H1 (cell line): ENCODE results near the gene ALG9. TPM values are rescaled to one million over a fixed set of nuclear protein-coding genes. Genes with fewer than 3 reads are reported as not detected.

ENCODE experiments used
- CTCF ChIA-PET: fragments of 300-600 bp; sonication (Branson Sonifier 250); formaldehyde crosslinking; loops from one replicate; lab custom pipeline; 2021; ENCODE audit not compliant: partially characterized antibody; lab: Charles Lee
- POLR2A ChIA-PET: fragments of 300-600 bp; sonication (Branson Sonifier 250); formaldehyde crosslinking; loops from one replicate; lab custom pipeline; 2021; ENCODE audit warnings: inconsistent platforms; ENCODE audit not compliant: partially characterized antibody; lab: Charles Lee
- DNase-seq, 2 experiments: peaks; one replicate each; pipeline versions ENCODE4 v3.0.0 to v3.0.0-alpha.2; 2010 to 2022; ENCODE audit warnings: low spot score in 2 of 2, low read depth in 1 of 2, mixed read lengths in 1 of 2
- FAIRE-seq: peaks from 2 replicates; lab custom pipeline; 2011; peaks lifted over from hg19 to GRCh38; lab: Jason Lieb, UNC
- H2AFZ ChIP-seq: 2 replicates; pipeline ENCODE4 v1.8.1; 2012; ENCODE audit warnings: low read length, inconsistent platforms
- H2AK5ac ChIP-seq: 2 replicates; pipeline ENCODE4 v1.6.1; 2013; ENCODE audit warnings: low read depth, low read length
- H2BK120ac ChIP-seq: replicated peaks from 2 replicates; pipeline ENCODE3; 2013; ENCODE audit warnings: low read depth, low read length, inconsistent platforms
- H2BK12ac ChIP-seq: 2 replicates; pipeline ENCODE4 v1.6.1; 2013; ENCODE audit warnings: low read depth, low read length
- H2BK15ac ChIP-seq: 2 replicates; pipeline ENCODE4 v1.6.1; 2013; ENCODE audit warnings: low read length
- H2BK20ac ChIP-seq: 2 replicates; pipeline ENCODE4 v1.6.1; 2013; ENCODE audit warnings: low read length
- H2BK5ac ChIP-seq: 2 replicates; pipeline ENCODE4 v1.6.1; 2013; ENCODE audit warnings: low read depth, low read length
- H3K14ac ChIP-seq: 2 replicates; pipeline ENCODE4 v1.6.1; 2013; ENCODE audit warnings: inconsistent platforms; ENCODE audit not compliant: insufficient read length
- H3K18ac ChIP-seq: 2 replicates; pipeline ENCODE4 v1.6.1; 2013; ENCODE audit warnings: low read length; ENCODE audit errors: extremely low read depth
- H3K23ac ChIP-seq: 2 replicates; pipeline ENCODE4 v1.6.1; 2013; ENCODE audit warnings: inconsistent platforms; ENCODE audit not compliant: insufficient read length
- H3K23me2 ChIP-seq: 2 replicates; pipeline ENCODE4 v1.6.1; 2013; ENCODE audit warnings: low read depth, low read length
- H3K27ac ChIP-seq: 2 replicates; pipeline ENCODE4 v1.6.1; 2011; ENCODE audit warnings: low read depth, low read length, inconsistent platforms
- H3K27me3 ChIP-seq, 4 experiments: replicated peaks in 1 of 4; 1 replicate in 1 of 4; 2 replicates in 3 of 4; pipeline versions ENCODE4 v1.6.1 to v1.8.1; 2011 to 2013; ENCODE audit warnings: low read length in 3 of 4, mild to moderate bottlenecking in 3 of 4, inconsistent platforms in 2 of 4, mixed read lengths in 2 of 4, moderate library complexity in 1 of 4; ENCODE audit not compliant: control insufficient read depth in 3 of 4, insufficient read depth in 3 of 4; ENCODE audit errors: extremely low read depth in 1 of 4
- H3K36me3 ChIP-seq, 4 experiments: 2 replicates each; pipeline versions ENCODE4 v1.6.1 to v1.8.1; 2011 to 2013; ENCODE audit warnings: mild to moderate bottlenecking in 4 of 4, low read length in 3 of 4, moderate library complexity in 2 of 4, control low read depth in 1 of 4, inconsistent platforms in 1 of 4; ENCODE audit not compliant: insufficient read depth in 4 of 4, control insufficient read depth in 2 of 4
- H3K4ac ChIP-seq: replicated peaks from 2 replicates; pipeline ENCODE3; 2013; ENCODE audit warnings: low read length, low read depth, mixed read lengths, inconsistent platforms; ENCODE audit not compliant: insufficient read length
- H3K4me1 ChIP-seq, 4 experiments: replicated peaks in 1 of 4; 1 replicate in 1 of 4; 2 replicates in 3 of 4; pipeline versions ENCODE4 v1.6.1 to v1.8.1; 2011 to 2013; ENCODE audit warnings: low read length in 3 of 4, inconsistent platforms in 2 of 4, mixed read lengths in 1 of 4; ENCODE audit not compliant: insufficient read depth in 4 of 4, control insufficient read depth in 3 of 4
- H3K4me2 ChIP-seq, 2 experiments: 2 replicates each; pipeline versions ENCODE4 v1.6.1 to v1.8.1; 2011 to 2013; ENCODE audit warnings: low read depth in 2 of 2, low read length in 2 of 2, control low read depth in 1 of 2, inconsistent platforms in 1 of 2, mild to moderate bottlenecking in 1 of 2; ENCODE audit not compliant: insufficient read depth in 1 of 2
- H3K4me3 ChIP-seq, 4 experiments: fragments of 200-600, 300-600 bp in 1 of 4; sonication (generic), shearing (Covaris generic), sonication (Bioruptor Twin) in 1 of 4; 2 replicates each; pipeline versions ENCODE4 v1.5.1 to v1.8.1; 2011 to 2016; ENCODE audit warnings: low read length in 4 of 4, low read depth in 3 of 4, control low read depth in 2 of 4, inconsistent platforms in 2 of 4, mild to moderate bottlenecking in 2 of 4, mixed read lengths in 1 of 4, moderate library complexity in 1 of 4; ENCODE audit not compliant: insufficient read depth in 2 of 4; ENCODE audit errors: extremely low read depth in 1 of 4
- H3K56ac ChIP-seq: replicated peaks from 2 replicates; pipeline ENCODE3; 2013; ENCODE audit warnings: low read depth, mild to moderate bottlenecking, mixed read lengths, low read length, inconsistent platforms; ENCODE audit not compliant: insufficient read length
- H3K79me1 ChIP-seq: 2 replicates; pipeline ENCODE4 v1.6.1; 2013; ENCODE audit warnings: low read depth, low read length, control low read depth
- H3K79me2 ChIP-seq, 2 experiments: 2 replicates each; pipeline versions ENCODE4 v1.6.1 to v1.8.1; 2012 to 2013; ENCODE audit warnings: low read length in 2 of 2, mild to moderate bottlenecking in 2 of 2, inconsistent platforms in 1 of 2; ENCODE audit not compliant: insufficient read depth in 2 of 2, control insufficient read depth in 1 of 2
- H3K9ac ChIP-seq, 4 experiments: replicated peaks in 1 of 4; 1 replicate in 1 of 4; 2 replicates in 3 of 4; pipeline versions ENCODE4 v1.6.1 to v1.8.1; 2011 to 2013; ENCODE audit warnings: low read depth in 3 of 4, low read length in 3 of 4, control low read depth in 2 of 4, mild to moderate bottlenecking in 2 of 4, moderate library complexity in 2 of 4, inconsistent platforms in 1 of 4; ENCODE audit errors: extremely low read depth in 1 of 4
- H3K9me3 ChIP-seq, 2 experiments: 2 replicates each; pipeline versions ENCODE4 v1.6.1 to v1.8.1; 2012 to 2013; ENCODE audit warnings: mild to moderate bottlenecking in 2 of 2, moderate library complexity in 2 of 2, control low read depth in 1 of 2, inconsistent platforms in 1 of 2, low read depth in 1 of 2, low read length in 1 of 2, mixed read lengths in 1 of 2; ENCODE audit not compliant: insufficient read depth in 2 of 2
- H4K20me1 ChIP-seq, 2 experiments: replicated peaks in 1 of 2; 2 replicates each; pipeline versions ENCODE3 to v1.8.1; 2011 to 2013; ENCODE audit warnings: inconsistent platforms in 2 of 2, low read length in 2 of 2, mild to moderate bottlenecking in 1 of 2; ENCODE audit not compliant: insufficient read depth in 2 of 2, control insufficient read depth in 1 of 2
- H4K5ac ChIP-seq: 2 replicates; pipeline ENCODE4 v1.6.1; 2013; ENCODE audit warnings: low read length, low read depth, mixed read lengths, inconsistent platforms; ENCODE audit not compliant: insufficient read length
- H4K8ac ChIP-seq: 2 replicates; pipeline ENCODE4 v1.8.0; 2013; ENCODE audit warnings: mild to moderate bottlenecking, moderate library complexity, low read length, inconsistent platforms; ENCODE audit not compliant: insufficient read depth; ENCODE audit errors: extremely low read depth
- H4K91ac ChIP-seq: replicated peaks from 2 replicates; pipeline ENCODE3; 2013; ENCODE audit warnings: low read length, mixed read lengths, inconsistent platforms; ENCODE audit not compliant: insufficient read length
- ATF3 ChIP-seq: IDR thresholded peaks from 2 replicates; pipeline ENCODE4 v1.6.1; 2011; ENCODE audit warnings: low read depth, mild to moderate bottlenecking, low read length; ENCODE audit not compliant: insufficient read depth
- BCL11A ChIP-seq, 2 experiments: IDR thresholded peaks; one replicate each; pipeline ENCODE4 v1.6.1; 2011; ENCODE audit warnings: low read depth in 2 of 2, low read length in 2 of 2, mild to moderate bottlenecking in 2 of 2
- CBX8 ChIP-seq: fragments of 300-800, 300-1000 bp; sonication (generic); IDR thresholded peaks from 2 replicates; pipeline ENCODE4 v1.7.1; 2016; ENCODE audit warnings: low read depth, low read length, borderline replicate concordance
- CREB1 ChIP-seq: IDR thresholded peaks from 2 replicates; pipeline ENCODE4 v1.6.1; 2012; ENCODE audit warnings: inconsistent platforms
- EGR1 ChIP-seq: IDR thresholded peaks from 2 replicates; pipeline ENCODE4 v1.6.1; 2011; ENCODE audit warnings: low read depth, low read length, borderline replicate concordance
- GABPA ChIP-seq: IDR thresholded peaks from 2 replicates; pipeline ENCODE4 v1.6.1; 2011; ENCODE audit warnings: mild to moderate bottlenecking, low read length, moderate library complexity, borderline replicate concordance; ENCODE audit not compliant: insufficient read depth
- GTF2F1 ChIP-seq: IDR thresholded peaks from 2 replicates; pipeline ENCODE4 v1.6.1; 2012; ENCODE audit warnings: low read depth, low read length, improper control_type of control experiment, borderline replicate concordance
- HDAC6 ChIP-seq: IDR thresholded peaks from one replicate; pipeline ENCODE4 v1.7.1; 2012; ENCODE audit warnings: low read depth, mild to moderate bottlenecking, inconsistent platforms, low read length, moderate library complexity
- POLR2A ChIP-seq, 2 experiments: IDR thresholded peaks; 1 replicate in 1 of 2; 2 replicates in 1 of 2; pipeline ENCODE4 v1.6.1; 2011; ENCODE audit warnings: low read depth in 2 of 2, low read length in 2 of 2, mild to moderate bottlenecking in 2 of 2; ENCODE audit errors: control extremely low read depth in 1 of 2
- POU5F1 ChIP-seq: IDR thresholded peaks from 2 replicates; pipeline ENCODE4 v1.6.1; 2011; ENCODE audit warnings: low read depth, mild to moderate bottlenecking, low read length, moderate library complexity
- RXRA ChIP-seq: IDR thresholded peaks from 2 replicates; pipeline ENCODE4 v1.6.1; 2011; ENCODE audit warnings: low read depth, mild to moderate bottlenecking, low read length, moderate library complexity; ENCODE audit not compliant: insufficient read depth
- SAP30 ChIP-seq: fragments of 300-600 bp; sonication (generic); IDR thresholded peaks from 2 replicates; pipeline ENCODE4 v1.7.1; 2012; ENCODE audit warnings: low read length, moderate library complexity, mild to moderate bottlenecking, inconsistent platforms; ENCODE audit not compliant: insufficient read depth, insufficient replicate concordance
- SP1 ChIP-seq: IDR thresholded peaks from 2 replicates; pipeline ENCODE4 v1.6.1; 2011; ENCODE audit warnings: low read depth, low read length
- TAF1 ChIP-seq: IDR thresholded peaks from 2 replicates; pipeline ENCODE4 v1.6.1; 2011; ENCODE audit warnings: mild to moderate bottlenecking, low read depth, low read length
- WGBS, 2 experiments: shearing (Covaris generic) in 1 of 2; methylation state at CpG; one replicate each; pipeline versions ENCODE4 v1.1.6 to v1.1.7; 2013 to 2015; ENCODE audit warnings: low lambda C conversion rate in 2 of 2, mixed read lengths in 2 of 2, inconsistent platforms in 1 of 2, low coverage in 1 of 2, missing lambda C conversion rate in 1 of 2; ENCODE audit not compliant: insufficient replicate concordance in 2 of 2, insufficient coverage in 1 of 2, insufficient read length in 1 of 2; ENCODE audit errors: extremely low coverage in 1 of 2, missing lambda C conversion rate in 1 of 2; 5-methylcytosine and 5-hydroxymethylcytosine counted together
- polyA plus RNA-seq, 7 experiments: library from polyadenylated mRNA; depleted of rRNA in 3 of 7; stranded (reverse) in 5 of 7; unstranded in 2 of 7; fragments of >200 nt in 5 of 7; fragments of 200-250 nt in 2 of 7; gene quantifications; 1 replicate in 5 of 7; 2 replicates in 1 of 7; 4 replicates in 1 of 7; pipeline versions ENCODE4 v1.2.1 to v1.2.3, GENCODE V29; 2011 to 2013; ENCODE audit warnings: missing spikeins in 2 of 7, mixed read lengths in 2 of 7
- total RNA-seq: library from RNA; stranded (reverse); fragmentation: NEBNext Ultra II Directional; extraction: Animal tissue kit (Norgen Biotek cat#: 25700); gene quantifications from 2 replicates; pipeline ENCODE4 v1.2.1, GENCODE V29; 2021

Gene ALG9
- total and polyA plus RNA-seq, 2 of the 8 experiments (the other 6 are each of a cell fraction or from before 2014, with no cell fraction given), result 23.5 to 24.5 TPM

DNA sequence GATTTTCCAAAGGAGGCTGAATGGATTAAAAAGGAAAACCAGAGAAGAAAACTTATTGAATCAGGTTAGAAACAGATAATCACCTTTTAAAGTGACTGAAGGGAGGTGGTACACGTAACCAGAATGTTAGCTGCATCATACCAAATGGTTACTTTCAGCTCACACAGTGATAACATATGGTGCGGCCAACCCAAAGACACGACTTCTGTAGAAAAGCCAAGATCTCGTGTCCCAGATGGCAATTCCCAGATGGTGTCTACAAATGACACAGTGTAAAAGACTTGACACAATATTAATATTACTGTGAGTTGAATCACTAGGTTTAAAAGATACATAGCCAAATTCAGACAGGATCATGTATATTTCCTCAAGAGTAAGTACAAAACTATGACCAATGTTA is 110.3 kb downstream of the ALG9 start:
- H3K4me1 ChIP-seq, result peaks cover 0 to 4% (median 2%) of the 10 kb centered on the region in 4 experiments; a peak in 3 of 7 replicates
- no peak overlapping the region for H3K9ac ChIP-seq
- no peak overlapping the region for H2BK120ac ChIP-seq
- H3K9me3 ChIP-seq, result no peaks in the 10 kb centered on the region
- H3K14ac ChIP-seq, result no peak overlapping the region
- POLR2A ChIA-PET, result interaction anchor here (0.9 to 3.0 kb wide), 2 partner anchors 18 to 23 kb away, joined by 3 to 8 read pairs; no protein-coding TSS in a partner anchor
- no peaks in the 10 kb centered on the region for H3K27me3 ChIP-seq
- peaks cover 2 to 60% (median 39%) of the 10 kb centered on the region in 4 experiments for H3K36me3 ChIP-seq
- H2AK5ac ChIP-seq, result no peak overlapping the region
- H2AFZ ChIP-seq, result no peak overlapping the region
- H4K20me1 ChIP-seq, result peaks cover 2 to 3% of the 10 kb centered on the region in 2 experiments
- H2BK15ac ChIP-seq, result no peak overlapping the region
- no peak overlapping the region for H4K8ac ChIP-seq
- FAIRE-seq, result no peak
- H2BK20ac ChIP-seq, result no peak overlapping the region
- no peak overlapping the region for H2BK12ac ChIP-seq
- no peak overlapping the region for H3K23ac ChIP-seq
- no peak overlapping the region for H4K5ac ChIP-seq
- no peak overlapping the region for H3K4me3 ChIP-seq
- no peak for TF ChIP-seq EGR1
- no peak for TF ChIP-seq TAF1
- no peak for TF ChIP-seq GTF2F1
- TF ChIP-seq CREB1, result no peak
- no peak for TF ChIP-seq SP1
- TF ChIP-seq HDAC6, result no peak
- no peak for TF ChIP-seq POLR2A (IDR thresholded peaks at IDR 0.05; ENCODE audit: control extremely low read depth in 1 of 2, low read depth in 2 of 2, low read length in 2 of 2)
- no peak for TF ChIP-seq ATF3
- TF ChIP-seq BCL11A (IDR thresholded peaks at IDR 0.05; ENCODE audit: low read depth in 2 of 2, low read length in 2 of 2), result no peak
- TF ChIP-seq POU5F1, result no peak
- TF ChIP-seq GABPA, result no peak
- no peak for TF ChIP-seq CBX8
- no peak for TF ChIP-seq SAP30
- TF ChIP-seq RXRA, result no peak
- 92% methylated on average over 4 of the region's 4 CpGs; no CpG with 5 or more reads in 1 of the 2 experiments for WGBS, 2 experiments
- H3K4ac ChIP-seq, result no peak overlapping the region
- no peaks in the 10 kb centered on the region; the same call in 1 of the 2 replicates for H3K79me1 ChIP-seq
- H3K23me2 ChIP-seq, result no peaks in the 10 kb centered on the region; the same call in 1 of the 2 replicates
- no peak overlapping the region for H2BK5ac ChIP-seq
- H3K56ac ChIP-seq, result no peak overlapping the region
- H4K91ac ChIP-seq, result no peak overlapping the region
- H3K27ac ChIP-seq, result no peak overlapping the region
- peaks cover 0 to 25% of the 10 kb centered on the region in 2 experiments; a peak in 2 of 4 replicates for H3K79me2 ChIP-seq
- CTCF ChIA-PET, result interaction anchor here (0.6 to 11.4 kb wide), 6 partner anchors 11 to 158 kb away, joined by 3 to 106 read pairs (median 3); no protein-coding TSS in a partner anchor
- no peak overlapping the region for H3K4me2 ChIP-seq
- DNase-seq, result no peak
- H3K18ac ChIP-seq, result no peak overlapping the region
